K562 (cell line): ENCODE results near the gene ATIC. TPM values are rescaled to one million over a fixed set of nuclear protein-coding genes. Genes with fewer than 3 reads are reported as not detected.

Experiments used
- ATAC-seq: fragments of 200-7000 bp; cut with Tn5 transposase; 3 replicates; pipeline ENCODE4 v1.9.1; 2020; ENCODE audit warnings: moderate library complexity
- BruUV-seq: library from RNA; stranded (reverse); fragments of 400-500 nt; replicated peaks from 2 replicates; lab custom pipeline; 2021; lab: Mats Ljungman, UMichigan
- CTCF ChIA-PET: fragments of 300-600 bp; formaldehyde crosslinking; extraction: SDS; loops from one replicate; lab custom pipeline; 2021; ENCODE audit warnings: low intra/inter-chr PET ratio; lab: Yijun Ruan, JAX
- POLR2A ChIA-PET: fragments of 300-600, 350-650 bp; sonication (Branson Sonifier 250); formaldehyde crosslinking; extraction: SDS; loops from one replicate; lab custom pipeline; 2021; ENCODE audit warnings: antibody characterized with exemption, inconsistent platforms; lab: Yijun Ruan, JAX
- DNase-seq, 4 experiments: peaks; one replicate each; pipeline versions ENCODE4 v3.0.0 to v3.0.0-alpha.2; 2011 to 2018; ENCODE audit warnings: low spot score in 3 of 4, mixed read lengths in 3 of 4; ENCODE audit errors: extremely low read depth in 1 of 4
- FAIRE-seq: peaks from 2 replicates; lab custom pipeline; 2011; peaks lifted over from hg19 to GRCh38; lab: Jason Lieb, UNC
- H2AFZ ChIP-seq: 2 replicates; pipeline ENCODE4 v1.6.0; 2011; ENCODE audit warnings: low read depth, low read length, control low read depth, inconsistent platforms
- H3K27ac ChIP-seq: fragments of 200-600 bp; 3 replicates; pipeline ENCODE4 v1.8.0; 2011; ENCODE audit warnings: low read depth, mild to moderate bottlenecking, control low read depth, inconsistent platforms, low read length, moderate library complexity, mixed read lengths; ENCODE audit errors: extremely low read depth
- H3K27me3 ChIP-seq, 2 experiments: fragments of 300-600 bp in 1 of 2; 2 replicates in 1 of 2; 3 replicates in 1 of 2; pipeline versions ENCODE4 v1.6.0 to v1.8.0; 2011; ENCODE audit warnings: inconsistent platforms in 2 of 2, low read length in 2 of 2, mild to moderate bottlenecking in 1 of 2, mixed read lengths in 1 of 2, moderate library complexity in 1 of 2; ENCODE audit not compliant: control insufficient read depth in 2 of 2, insufficient read depth in 2 of 2
- H3K36me3 ChIP-seq: fragments of 300-600 bp; 3 replicates; pipeline ENCODE4 v1.8.0; 2011; ENCODE audit warnings: mild to moderate bottlenecking, low read length, inconsistent platforms; ENCODE audit not compliant: control insufficient read depth, insufficient read depth
- H3K4me1 ChIP-seq, 2 experiments: fragments of 200-600 bp in 1 of 2; replicated peaks in 1 of 2; 2 replicates in 1 of 2; 3 replicates in 1 of 2; pipeline versions ENCODE4 v1.5.1 to v1.8.0; 2011; ENCODE audit warnings: inconsistent platforms in 2 of 2, low read length in 2 of 2, mild to moderate bottlenecking in 1 of 2, mixed read lengths in 1 of 2, moderate library complexity in 1 of 2; ENCODE audit not compliant: control insufficient read depth in 2 of 2, insufficient read depth in 2 of 2
- H3K4me2 ChIP-seq: 2 replicates; pipeline ENCODE4 v1.6.1; 2011; ENCODE audit warnings: low read length, control low read depth, inconsistent platforms, mixed read lengths; ENCODE audit not compliant: insufficient read depth
- H3K4me3 ChIP-seq: fragments of 200-600 bp; sonication (generic), shearing (Covaris generic); 2 replicates; pipeline ENCODE4 v1.5.1; 2016; ENCODE audit warnings: control low read depth, inconsistent platforms
- H3K79me2 ChIP-seq: fragments of 200-600 bp; 3 replicates; pipeline ENCODE4 v1.8.0; 2011; ENCODE audit warnings: low read length, inconsistent platforms; ENCODE audit not compliant: control insufficient read depth, insufficient read depth
- H3K9ac ChIP-seq, 2 experiments: 2 replicates each; pipeline versions ENCODE4 v1.6.0 to v1.6.1; 2011; ENCODE audit warnings: low read depth in 2 of 2, low read length in 2 of 2, control low read depth in 1 of 2, inconsistent platforms in 1 of 2, mild to moderate bottlenecking in 1 of 2, mixed read lengths in 1 of 2; ENCODE audit not compliant: insufficient read depth in 1 of 2
- H3K9me1 ChIP-seq: one replicate; pipeline ENCODE4 v1.6.0; 2011; ENCODE audit warnings: inconsistent platforms, mild to moderate bottlenecking, low read length, moderate library complexity; ENCODE audit not compliant: control insufficient read depth, insufficient read depth
- H3K9me3 ChIP-seq: replicated peaks from 2 replicates; pipeline ENCODE4 v1.5.1; 2011; ENCODE audit warnings: low read depth, low read length, inconsistent platforms; ENCODE audit not compliant: control insufficient read depth, insufficient read depth
- H4K20me1 ChIP-seq: replicated peaks from 2 replicates; pipeline ENCODE4 v1.6.1; 2011; ENCODE audit warnings: low read length, inconsistent platforms, mixed read lengths; ENCODE audit not compliant: control insufficient read depth, insufficient read depth
- CC2D1A ChIP-seq: fragments of 450-650 bp; IDR thresholded peaks from 2 replicates; pipeline ENCODE4 v1.6.1; 2017; ENCODE audit warnings: mild to moderate bottlenecking
- CREB3L1 ChIP-seq: fragments of 450-650 bp; IDR thresholded peaks from 2 replicates; pipeline ENCODE4 v1.6.1; 2014; ENCODE audit warnings: low read depth, mild to moderate bottlenecking, moderate library complexity, borderline replicate concordance
- HMGXB4 ChIP-seq: sonication (generic); formaldehyde crosslinking; IDR thresholded peaks from 2 replicates; pipeline ENCODE4 v1.8.1; 2023; ENCODE audit warnings: mild to moderate bottlenecking, missing genetic modification reagents
- HNRNPL ChIP-seq: fragments of 200-400 bp; formaldehyde crosslinking; IDR thresholded peaks from 2 replicates; pipeline ENCODE4 v1.6.1; 2017; ENCODE audit warnings: low read depth, mild to moderate bottlenecking, low read length
- RBM15 ChIP-seq: fragments of 200-400 bp; formaldehyde crosslinking; IDR thresholded peaks from 2 replicates; pipeline ENCODE4 v1.6.1; 2018; ENCODE audit warnings: mild to moderate bottlenecking, low read length, moderate library complexity; ENCODE audit not compliant: insufficient read depth
- RFX5 ChIP-seq: IDR thresholded peaks from 2 replicates; pipeline ENCODE4 v1.6.1; 2011; ENCODE audit warnings: low read depth, mild to moderate bottlenecking, improper control_type of control experiment, low read length
- SPI1 ChIP-seq: IDR thresholded peaks from 2 replicates; pipeline ENCODE4 v1.6.1; 2011; ENCODE audit warnings: low read depth, low read length, control low read depth, borderline replicate concordance
- ZNF408 ChIP-seq: fragments of 250-450 bp; sonication (Bioruptor Pico); IDR thresholded peaks from 2 replicates; pipeline ENCODE4 v1.4.0; 2020; ENCODE audit warnings: low read depth, mild to moderate bottlenecking, moderate library complexity
- ZNF444 ChIP-seq: fragments of 250-450 bp; sonication (Bioruptor Pico); IDR thresholded peaks from 2 replicates; pipeline ENCODE4 v1.4.0; 2020; ENCODE audit warnings: mild to moderate bottlenecking, moderate library complexity
- ZNF609 ChIP-seq: sonication (generic); formaldehyde crosslinking; IDR thresholded peaks from 2 replicates; pipeline ENCODE4 v1.8.1; 2023; ENCODE audit warnings: missing genetic modification reagents, mild to moderate bottlenecking, borderline replicate concordance
- WGBS: fragments of 100-300 bp; shearing (Covaris generic); methylation state at CpG from one replicate; pipeline ENCODE4 v1.1.6; 2016; ENCODE audit warnings: low coverage, mixed read lengths; ENCODE audit not compliant: insufficient coverage; ENCODE audit errors: missing lambda C conversion rate; 5-methylcytosine and 5-hydroxymethylcytosine counted together
- in situ Hi-C: fragments of 300-500 bp; cut with MboI; formaldehyde crosslinking; loops from 4 replicates; pipeline ENCODE4 v1.15.0; 2018; ENCODE audit warnings: inconsistent platforms, mixed read lengths
- intact Hi-C: fragments of 100-400 bp; cut with micrococcal nuclease; formaldehyde crosslinking; loops from 2 replicates; pipeline ENCODE4 v1.14.2; 2022
- polyA plus RNA-seq, 8 experiments: library from polyadenylated mRNA; depleted of rRNA in 4 of 8; stranded (reverse) in 5 of 8; unstranded in 3 of 8; fragments of >200 nt; fragmentation: Nextera tagmentation in 2 of 8; fragmentation: Illumina TruSeq in 1 of 8; extraction: Ambion mirVana in 2 of 8; extraction: Trizol in 1 of 8; gene quantifications; 2 replicates each; pipeline versions ENCODE4 v1.2.1 to v1.2.3, GENCODE V29; 2011 to 2014; ENCODE audit warnings: inconsistent platforms in 1 of 8, missing spikeins in 1 of 8
- total RNA-seq, 7 experiments: library from RNA; depleted of rRNA in 6 of 7; stranded (reverse); fragments of >200 nt in 6 of 7; fragmentation: Illumina TruSeq in 2 of 7; extraction: Trizol in 2 of 7; gene quantifications; 2 replicates each; pipeline versions ENCODE4 v1.2.1 to v1.2.3, GENCODE V29; 2011 to 2021; ENCODE audit warnings: low replicate concordance in 1 of 7

The ATIC gene
- total and polyA plus RNA-seq, 9 of the 15 experiments (the other 6 are each of a cell fraction or from before 2014, with no cell fraction given), result 45.6 to 480 (median 212) TPM

- no TSS peak for BruUV-seq
- Histone ChIP-seq H3K27ac (no peak overlapping the region), H3K4me2 (no peak overlapping the region), H3K27me3 (no peaks in the 10 kb centered on the region), H3K36me3 (peaks cover 11% of the 10 kb centered on the region; the same call in 2 of the 3 replicates), H2AFZ (no peak overlapping the region), H3K79me2 (no peaks in the 10 kb centered on the region), H4K20me1 (no peaks in the 10 kb centered on the region), H3K9me1 (no peaks in the 10 kb centered on the region), H3K9ac (no peak overlapping the region), H3K9me3 (no peaks in the 10 kb centered on the region), H3K4me3 (no peak overlapping the region), H3K4me1 (no peaks in the 10 kb centered on the region)
- 72% methylated on average over 6 of the region's 7 CpGs for WGBS
- intact Hi-C loops (no loop called here), in situ Hi-C loops (no loop called here)
- CTCF ChIA-PET, result no interaction called here
- FAIRE-seq (no peak), ATAC-seq (no peak), DNase-seq (no peak)
- TF ChIP-seq RFX5 (no peak), CREB3L1 (no peak), CC2D1A (no peak), HMGXB4 (CRISPR knock-in tag) (no peak), ZNF444 (CRISPR knock-in tag) (no peak), ZNF408 (CRISPR knock-in tag) (no peak), RBM15 (no peak), SPI1 (no peak), HNRNPL (no peak), ZNF609 (CRISPR knock-in tag) (no peak)
- POLR2A ChIA-PET, result interaction anchor here (1.1 kb wide), 1 partner anchor 12 kb away, joined by 5 read pairs; no protein-coding TSS in a partner anchor
These were observed 67.2 kb downstream of the ATIC start for GRCh38 chr2:215379039-215379438.
